Fibroblast of skin of left biceps (primary cell): ENCODE data around the gene RBCK1.
A peak's percentile ranks its signal among the peaks of the same experiment; 100 is the strongest.

Experiments
- DNase-seq, 2 experiments: peaks; one replicate each; pipeline ENCODE4 v3.0.0-alpha.2; 2013; ENCODE audit warnings: low read depth in 2 of 2

Gene RBCK1

GRCh38 chr20:418858-419365 is 10.8 kb downstream of the RBCK1 start:
- no peak for DNase-seq

- DNase-seq: no peak
Measured at GRCh38 chr20:419556-420165, 11.6 kb downstream of the RBCK1 start.

GRCh38 chr20:420166-420620 is 12.1 kb downstream of the RBCK1 start:
- DNase-seq: no peak

- DNase-seq: no peak
Measured at GRCh38 chr20:420721-421574, 12.8 kb downstream of the RBCK1 start.

- no peak for DNase-seq
Measured at GRCh38 chr20:421685-422250, 13.7 kb downstream of the RBCK1 start.

GRCh38 chr20:426566-426965 is 18.5 kb downstream of the RBCK1 start:
- DNase-seq: no peak

GRCh38 chr20:427401-427800 is 19.3 kb downstream of the RBCK1 start:
- DNase-seq: no peak

- no peak for DNase-seq
Measured at GRCh38 chr20:427849-428657, 20.0 kb downstream of the RBCK1 start.

GRCh38 chr20:428658-429200 is 20.6 kb downstream of the RBCK1 start:
- DNase-seq: no peak

GRCh38 chr20:430091-430999 is 22.2 kb downstream of the RBCK1 start:
- DNase-seq: no peak

GRCh38 chr20:431012-431904 is 23.2 kb downstream of the RBCK1 start:
- DNase-seq: peak; percentile 8 to 22

GRCh38 chr20:432208-432607 is 24.1 kb downstream of the RBCK1 start:
- DNase-seq: no peak

- DNase-seq: no peak
Measured at GRCh38 chr20:432677-433299, 24.7 kb downstream of the RBCK1 start.

GRCh38 chr20:433300-433975 is 25.3 kb downstream of the RBCK1 start:
- DNase-seq: no peak

- no peak for DNase-seq
Measured at GRCh38 chr20:434221-434620, 26.1 kb downstream of the RBCK1 start.

- no peak for DNase-seq
Measured at GRCh38 chr20:434661-435419, 26.7 kb downstream of the RBCK1 start.

- DNase-seq: no peak
Measured at GRCh38 chr20:435558-435957, 27.5 kb downstream of the RBCK1 start.

- DNase-seq: no peak
Measured at GRCh38 chr20:436476-436875, 28.4 kb downstream of the RBCK1 start.
